Endothelial cell of umbilical vein (primary cell): Measurements from ENCODE around the gene GPATCH11. TPM values are rescaled to one million over a fixed set of nuclear protein-coding genes. Genes with fewer than 3 reads are reported as not detected.

Experiments used
- BruUV-seq: library from RNA; stranded (reverse); fragments of 400-500 nt; replicated peaks from 2 replicates; lab custom pipeline; 2021; lab: Mats Ljungman, UMichigan
- CTCF ChIA-PET: fragments of 300-600, 350-600 bp; sonication (Branson Sonifier 250); formaldehyde crosslinking; loops from one replicate; lab custom pipeline; 2021; ENCODE audit warnings: antibody characterized with exemption, inconsistent platforms; lab: Charles Lee
- POLR2A ChIA-PET: fragments of 300-600, 350-600 bp; sonication (Branson Sonifier 250); formaldehyde crosslinking; loops from one replicate; lab custom pipeline; 2021; ENCODE audit warnings: antibody characterized with exemption, inconsistent platforms; lab: Charles Lee
- DNase-seq: peaks from one replicate; pipeline ENCODE4 v3.0.0-alpha.2; 2011; ENCODE audit warnings: low read depth, low spot score
- FAIRE-seq: peaks from 2 replicates; lab custom pipeline; 2011; peaks lifted over from hg19 to GRCh38; lab: Jason Lieb, UNC
- H2AFZ ChIP-seq: 2 replicates; pipeline ENCODE4 v1.6.0; 2012; ENCODE audit warnings: low read depth, low read length, control low read depth, inconsistent platforms
- H3K27ac ChIP-seq: 2 replicates; pipeline ENCODE4 v1.5.1; 2011; ENCODE audit warnings: low read depth, mild to moderate bottlenecking, control low read depth, low read length, moderate library complexity; ENCODE audit not compliant: insufficient read depth
- H3K27me3 ChIP-seq, 2 experiments: 2 replicates each; pipeline versions ENCODE4 v1.6.0 to v1.6.1; 2011; ENCODE audit warnings: low read length in 2 of 2, mixed read lengths in 1 of 2; ENCODE audit not compliant: control insufficient read depth in 2 of 2, insufficient read depth in 2 of 2
- H3K36me3 ChIP-seq, 2 experiments: 2 replicates in 1 of 2; 3 replicates in 1 of 2; pipeline ENCODE4 v1.5.1; 2011; ENCODE audit warnings: low read length in 2 of 2, mild to moderate bottlenecking in 1 of 2, moderate library complexity in 1 of 2; ENCODE audit not compliant: control insufficient read depth in 2 of 2, insufficient read depth in 2 of 2; ENCODE audit errors: extremely low read depth in 1 of 2
- H3K4me1 ChIP-seq: 3 replicates; pipeline ENCODE4 v1.5.1; 2011; ENCODE audit warnings: mild to moderate bottlenecking, low read length; ENCODE audit not compliant: control insufficient read depth, insufficient read depth; ENCODE audit errors: extremely low read depth
- H3K4me2 ChIP-seq: 2 replicates; pipeline ENCODE4 v1.6.1; 2011; ENCODE audit warnings: low read length, control low read depth, mixed read lengths; ENCODE audit not compliant: insufficient read depth
- H3K4me3 ChIP-seq, 3 experiments: fragments of 200-600 bp in 1 of 3; sonication (generic), shearing (Covaris generic) in 1 of 3; replicated peaks in 1 of 3; 2 replicates each; pipeline ENCODE4 v1.5.1; 2011 to 2016; ENCODE audit warnings: control low read depth in 3 of 3, low read length in 3 of 3, mild to moderate bottlenecking in 2 of 3, inconsistent platforms in 1 of 3, low read depth in 1 of 3, moderate library complexity in 1 of 3; ENCODE audit not compliant: insufficient read depth in 1 of 3
- H3K79me2 ChIP-seq: 2 replicates; pipeline ENCODE4 v1.6.0; 2012; ENCODE audit warnings: low read length, inconsistent platforms; ENCODE audit not compliant: control insufficient read depth, insufficient read depth
- H3K9ac ChIP-seq: replicated peaks from 2 replicates; pipeline ENCODE3; 2011; ENCODE audit warnings: low read length, control low read depth; ENCODE audit not compliant: insufficient read depth; ENCODE audit errors: extremely low read depth
- H3K9me1 ChIP-seq: replicated peaks from 3 replicates; pipeline ENCODE4 v1.6.0; 2011; ENCODE audit warnings: mild to moderate bottlenecking, low read length; ENCODE audit not compliant: control insufficient read depth, insufficient read depth; ENCODE audit errors: extremely low read depth
- H3K9me3 ChIP-seq: replicated peaks from 2 replicates; pipeline ENCODE4 v1.5.1; 2012; ENCODE audit warnings: low read length, inconsistent platforms; ENCODE audit not compliant: control insufficient read depth, insufficient read depth
- H4K20me1 ChIP-seq: replicated peaks from 2 replicates; pipeline ENCODE3; 2011; ENCODE audit warnings: mild to moderate bottlenecking, low read length; ENCODE audit not compliant: control insufficient read depth, insufficient read depth; ENCODE audit errors: extremely low read depth
- CTCF ChIP-seq, 2 donors: IDR thresholded peaks; 1 replicate in 1 of 2; 2 replicates in 1 of 2; pipeline ENCODE4 v1.5.1; 2011; ENCODE audit warnings: low read length in 2 of 2, mild to moderate bottlenecking in 2 of 2, moderate library complexity in 2 of 2, control low read depth in 1 of 2, inconsistent platforms in 1 of 2, low read depth in 1 of 2; ENCODE audit not compliant: insufficient read depth in 1 of 2; ENCODE audit errors: extremely low read depth in 1 of 2
- EZH2 ChIP-seq: IDR thresholded peaks from 2 replicates; pipeline ENCODE4 v1.6.1; 2012; ENCODE audit warnings: borderline replicate concordance, low read depth, mild to moderate bottlenecking, moderate library complexity, low read length, inconsistent platforms; ENCODE audit not compliant: severe bottlenecking
- FOS ChIP-seq: IDR thresholded peaks from 2 replicates; pipeline ENCODE4 v1.6.1; 2011; ENCODE audit warnings: mild to moderate bottlenecking, low read length, moderate library complexity, borderline replicate concordance; ENCODE audit not compliant: insufficient read depth
- GATA2 ChIP-seq: IDR thresholded peaks from 2 replicates; pipeline ENCODE4 v1.7.0; 2011; ENCODE audit warnings: low read depth, mild to moderate bottlenecking, moderate library complexity, mixed read lengths, low read length; ENCODE audit not compliant: insufficient read length, insufficient read depth
- JUN ChIP-seq: IDR thresholded peaks from 2 replicates; pipeline ENCODE4 v1.6.1; 2011; ENCODE audit warnings: borderline replicate concordance, low read depth; ENCODE audit not compliant: insufficient read length, insufficient read depth
- MAX ChIP-seq: IDR thresholded peaks from 2 replicates; pipeline ENCODE4 v1.6.1; 2011; ENCODE audit not compliant: insufficient read depth, insufficient read length
- MYC ChIP-seq: IDR thresholded peaks from one replicate; pipeline ENCODE4 v1.6.1; 2011; ENCODE audit warnings: mild to moderate bottlenecking, low read depth, low read length
- POLR2A ChIP-seq: IDR thresholded peaks from 2 replicates; pipeline ENCODE4 v1.6.1; 2012; ENCODE audit warnings: low read depth, mild to moderate bottlenecking, control low read depth, low read length
- POLR2AphosphoS5 ChIP-seq: IDR thresholded peaks from 2 replicates; pipeline ENCODE4 v1.6.1; 2012; ENCODE audit warnings: low read depth, mild to moderate bottlenecking, control low read depth, low read length, moderate library complexity; ENCODE audit not compliant: insufficient read depth
- dilution Hi-C: fragments of 300-500 bp; cut with MboI; formaldehyde crosslinking; loops from one replicate; pipeline ENCODE4 v1.15.0; 2019; ENCODE audit warnings: low sequenced_read_pairs; ENCODE audit not compliant: extremely low pct_ligation_motif_present
- intact Hi-C: fragments of 100-400 bp; cut with micrococcal nuclease; formaldehyde crosslinking; loops from one replicate; pipeline ENCODE4 v1.10.0; 2022
- polyA plus RNA-seq, 4 experiments: library from polyadenylated mRNA; depleted of rRNA in 3 of 4; stranded (reverse) in 3 of 4; unstranded in 1 of 4; fragments of >200 nt; gene quantifications; 2 replicates each; pipeline versions ENCODE4 v1.2.1 to v1.2.3, GENCODE V29; 2011 to 2012; ENCODE audit warnings: missing spikeins in 1 of 4
- total RNA-seq: library from RNA; stranded (reverse); gene quantifications from 2 replicates; pipeline ENCODE4 v1.2.3, GENCODE V29; 2021

GPATCH11 gene
- total and polyA plus RNA-seq, 2 donors (not counting 3 experiments of a cell fraction or from before 2014, with no cell fraction given) = 2.1 to 10.2 TPM

GRCh38 chr2:37148325-37148724 lies 64.0 kb downstream of the GPATCH11 start:
- no peak overlapping the region for H3K4me3 ChIP-seq
- no peak for TF ChIP-seq MAX
- TF ChIP-seq POLR2A = no peak
- TF ChIP-seq FOS = no peak
- no peak for TF ChIP-seq JUN
- TF ChIP-seq MYC = no peak
- no peak for TF ChIP-seq GATA2
- no peak for TF ChIP-seq EZH2
- no peak for TF ChIP-seq CTCF (IDR thresholded peaks at IDR 0.05; ENCODE audit: extremely low read depth in 1 of 2, insufficient read depth in 1 of 2, low read depth in 1 of 2, low read length in 2 of 2)
- no peak for TF ChIP-seq POLR2AphosphoS5
- DNase-seq (no peak), FAIRE-seq (no peak)
- H3K4me2 ChIP-seq = no peak overlapping the region
- H3K4me1 ChIP-seq = peaks cover 27% of the 10 kb centered on the region
- intact Hi-C loops = no loop called here
- no peaks in the 10 kb centered on the region for H3K9me1 ChIP-seq
- H3K9ac ChIP-seq = no peak overlapping the region
- no peak overlapping the region for H2AFZ ChIP-seq
- ChIA-PET CTCF (no interaction called here), POLR2A (no interaction called here)
- no peaks in the 10 kb centered on the region for H3K27me3 ChIP-seq
- no peaks in the 10 kb centered on the region for H3K9me3 ChIP-seq
- dilution Hi-C loops = no loop called here
- no peak overlapping the region for H3K27ac ChIP-seq
- no peaks in the 10 kb centered on the region for H4K20me1 ChIP-seq
- H3K36me3 ChIP-seq = peaks cover 8 to 13% of the 10 kb centered on the region in 2 experiments
- BruUV-seq = no TSS peak
- H3K79me2 ChIP-seq = peaks cover 25% of the 10 kb centered on the region

Other genes starting within 250 kb of the GPATCH11 start
- 32.6 and 33.4 TPM in 2 replicates for gene STRN, start 118.0 kb upstream of the GPATCH11 start, total RNA-seq
- 6.7 and 7.6 TPM in 2 replicates for gene STRN, start 118.0 kb upstream of the GPATCH11 start, polyA plus RNA-seq
- 19.4 and 22.5 TPM in 2 replicates for gene HEATR5B, start 146 bp upstream of the GPATCH11 start, total RNA-seq
- 14.0 and 16.1 TPM in 2 replicates for gene HEATR5B, start 146 bp upstream of the GPATCH11 start, polyA plus RNA-seq
- 39.6 and 41.1 TPM in 2 replicates for gene EIF2AK2, start 72.5 kb downstream of the GPATCH11 start, total RNA-seq
- 7.9 and 8.0 TPM in 2 replicates for gene EIF2AK2, start 72.5 kb downstream of the GPATCH11 start, polyA plus RNA-seq
- not detected in 2 replicates for gene SULT6B1, start 104.2 kb downstream of the GPATCH11 start, total RNA-seq
- not detected in 2 replicates for gene SULT6B1, start 104.2 kb downstream of the GPATCH11 start, polyA plus RNA-seq
- gene CEBPZOS, start 112.0 kb downstream of the GPATCH11 start, total RNA-seq = 36.3 and 41.5 TPM in 2 replicates
- gene CEBPZOS, start 112.0 kb downstream of the GPATCH11 start, polyA plus RNA-seq = 24.8 and 29.1 TPM in 2 replicates
- 36.7 and 46.9 TPM in 2 replicates for gene CEBPZ, start 147.1 kb downstream of the GPATCH11 start, total RNA-seq
- 1.7 and 3.6 TPM in 2 replicates for gene CEBPZ, start 147.1 kb downstream of the GPATCH11 start, polyA plus RNA-seq
- 17.7 and 23.4 TPM in 2 replicates for gene NDUFAF7, start 147.1 kb downstream of the GPATCH11 start, total RNA-seq
- gene NDUFAF7, start 147.1 kb downstream of the GPATCH11 start, polyA plus RNA-seq = 10.8 and 11.6 TPM in 2 replicates
- 47.3 and 48.4 TPM in 2 replicates for gene PRKD3, start 240.3 kb downstream of the GPATCH11 start, total RNA-seq
- 11.9 and 14.9 TPM in 2 replicates for gene PRKD3, start 240.3 kb downstream of the GPATCH11 start, polyA plus RNA-seq